Stomach (tissue), 4 donors: ENCODE results near the gene FNTB.

Experiments
- CTCF ChIP-seq, 7 experiments: fragments of 450-650 bp in 4 of 7; fragments of 200-600 bp in 3 of 7; sonication (generic) in 3 of 7; IDR thresholded peaks; one replicate each; pipeline ENCODE4 v1.5.1; 2016 to 2019; ENCODE audit warnings: antibody characterized with exemption in 7 of 7, control low read depth in 2 of 7, mild to moderate bottlenecking in 1 of 7
- EP300 ChIP-seq: sonication (generic); formaldehyde crosslinking; IDR thresholded peaks from one replicate; pipeline ENCODE4 v1.6.1; 2017; ENCODE audit warnings: antibody characterized with exemption
- POLR2A ChIP-seq, 4 donors: fragments of 450-650 bp; IDR thresholded peaks; one replicate each; pipeline ENCODE4 v1.6.1; 2016; ENCODE audit warnings: antibody characterized with exemption in 4 of 4, control low read depth in 2 of 4, mild to moderate bottlenecking in 1 of 4, moderate library complexity in 1 of 4

GRCh38 chr14:65019944-65020566, 33.4 kb downstream of the FNTB start:
- no peak for TF ChIP-seq POLR2A (IDR thresholded peaks at IDR 0.05)
- no peak for TF ChIP-seq EP300
- TF ChIP-seq CTCF (IDR thresholded peaks at IDR 0.05): peak in 5 of 7 experiments; percentile 39 to 76 (median 59)
